KMS-11 (cell line): ENCODE results near the gene ADPRS.

ENCODE experiments used
- H2AFZ ChIP-seq: fragments of 200-600 bp; sonication (generic); 2 replicates; pipeline ENCODE4 v1.6.1; 2016; ENCODE audit warnings: antibody characterized with exemption, mixed run types, low read depth
- H3K27ac ChIP-seq: fragments of 200-600 bp; sonication (generic); 2 replicates; pipeline ENCODE4 v1.6.1; 2016; ENCODE audit warnings: mild to moderate bottlenecking, mixed run types
- H3K27me3 ChIP-seq: fragments of 200-600 bp; sonication (generic); 2 replicates; pipeline ENCODE4 v1.6.1; 2017; ENCODE audit warnings: mild to moderate bottlenecking, low read depth, mixed run types, moderate library complexity; ENCODE audit not compliant: insufficient read depth
- H3K36me3 ChIP-seq: fragments of 200-600 bp; sonication (generic); 2 replicates; pipeline ENCODE4 v1.6.1; 2017; ENCODE audit warnings: mild to moderate bottlenecking, mixed run types; ENCODE audit not compliant: insufficient read depth
- H3K4me1 ChIP-seq: fragments of 200-600 bp; sonication (generic); 2 replicates; pipeline ENCODE4 v1.6.1; 2016; ENCODE audit warnings: mild to moderate bottlenecking, low read depth, mixed run types; ENCODE audit not compliant: poor library complexity, severe bottlenecking
- H3K4me2 ChIP-seq: fragments of 200-600 bp; sonication (generic); 2 replicates; pipeline ENCODE4 v1.7.0; 2016; ENCODE audit warnings: mild to moderate bottlenecking, mixed run types
- H3K4me3 ChIP-seq: fragments of 200-600 bp; sonication (generic); IDR thresholded peaks from 2 replicates; pipeline ENCODE4 v1.6.1; 2017; ENCODE audit warnings: low read depth, low read length, mixed read lengths; ENCODE audit not compliant: insufficient read depth
- H3K79me2 ChIP-seq: fragments of 200-600 bp; sonication (generic); 2 replicates; pipeline ENCODE4 v1.6.1; 2016; ENCODE audit warnings: low read depth, mixed run types; ENCODE audit not compliant: insufficient read depth
- H3K9ac ChIP-seq: fragments of 200-600 bp; sonication (generic); 2 replicates; pipeline ENCODE4 v1.6.1; 2016; ENCODE audit warnings: mild to moderate bottlenecking, mixed run types
- H4K20me1 ChIP-seq: fragments of 200-600 bp; sonication (generic); 2 replicates; pipeline ENCODE4 v1.6.1; 2016; ENCODE audit warnings: mild to moderate bottlenecking, mixed run types; ENCODE audit not compliant: insufficient read depth
- CTCF ChIP-seq: fragments of 200-600 bp; sonication (generic); conservative IDR thresholded peaks from 2 replicates; pipeline ENCODE4 v1.6.1; 2017; ENCODE audit warnings: low read depth, mild to moderate bottlenecking, antibody characterized with exemption, low read length, moderate library complexity, mixed read lengths

The ADPRS gene

GRCh38 chr1:36094621-36095061 is 5.9 kb downstream of the ADPRS start:
- Histone ChIP-seq H3K4me1 (peaks cover 7% of the 10 kb centered on the region), H2AFZ (no peak overlapping the region), H3K4me3 (no peak overlapping the region), H3K79me2 (peaks cover 15% of the 10 kb centered on the region; the same call in 1 of the 2 replicates), H3K36me3 (no peaks in the 10 kb centered on the region), H3K27ac (no peak overlapping the region), H4K20me1 (no peaks in the 10 kb centered on the region), H3K4me2 (no peak overlapping the region), H3K9ac (no peak overlapping the region), H3K27me3 (no peaks in the 10 kb centered on the region)
- TF ChIP-seq CTCF, result no peak

GRCh38 chr1:36095760-36096405 is 7.2 kb downstream of the ADPRS start:
- TF ChIP-seq CTCF, result no peak
- Histone ChIP-seq H3K27ac (no peak overlapping the region), H3K36me3 (no peaks in the 10 kb centered on the region)

GRCh38 chr1:36096500-36097432 is 8.1 kb downstream of the ADPRS start:
- Histone ChIP-seq H3K36me3 (no peaks in the 10 kb centered on the region), H4K20me1 (no peaks in the 10 kb centered on the region), H3K4me2 (no peak overlapping the region), H3K27ac (no peak overlapping the region), H2AFZ (no peak overlapping the region), H3K9ac (no peak overlapping the region), H3K4me1 (no peaks in the 10 kb centered on the region), H3K79me2 (no peaks in the 10 kb centered on the region), H3K4me3 (no peak overlapping the region), H3K27me3 (no peaks in the 10 kb centered on the region)
- no peak for TF ChIP-seq CTCF

More at GRCh38 chr1:36095760-36096405, 7.2 kb downstream of the ADPRS start:
- Histone ChIP-seq H3K9ac (no peak overlapping the region), H3K27me3 (no peaks in the 10 kb centered on the region), H4K20me1 (no peaks in the 10 kb centered on the region), H3K4me1 (no peaks in the 10 kb centered on the region), H2AFZ (no peak overlapping the region), H3K79me2 (0 out of 2 replicates have a peak, but pooled peaks cover 3% of the 10 kb centered on the region), H3K4me2 (no peak overlapping the region), H3K4me3 (no peak overlapping the region)

- Histone ChIP-seq H3K27me3 (no peaks in the 10 kb centered on the region), H3K27ac (no peak overlapping the region), H4K20me1 (no peaks in the 10 kb centered on the region), H3K9ac (no peak overlapping the region), H3K4me3 (no peak overlapping the region), H2AFZ (no peak overlapping the region), H3K79me2 (no peaks in the 10 kb centered on the region), H3K36me3 (no peaks in the 10 kb centered on the region), H3K4me2 (no peak overlapping the region), H3K4me1 (no peaks in the 10 kb centered on the region)
- TF ChIP-seq CTCF, result no peak
Measured at GRCh38 chr1:36097693-36098585, 9.2 kb downstream of the ADPRS start.
